RWPE2 (cell line): Measurements from ENCODE around the gene GTF3C2.

ENCODE experiments used
- ATAC-seq: fragments of 200-7000 bp; cut with Tn5 transposase; 3 replicates; pipeline ENCODE4 v1.9.1; 2021; ENCODE audit warnings: low read depth
- DNase-seq: peaks from one replicate; pipeline ENCODE4 v3.0.0-alpha.2; 2020; ENCODE audit warnings: low spot score
- H3K27ac ChIP-seq: fragments of 450-650 bp; 2 replicates; pipeline ENCODE4 v1.5.1; 2017; ENCODE audit warnings: mild to moderate bottlenecking; ENCODE audit not compliant: poor library complexity, severe bottlenecking
- H3K27me3 ChIP-seq: fragments of 250-450 bp; sonication (Bioruptor Pico); 2 replicates; pipeline ENCODE4 v1.5.1; 2021; ENCODE audit warnings: mild to moderate bottlenecking, moderate library complexity; ENCODE audit not compliant: insufficient read depth, poor library complexity, severe bottlenecking
- H3K36me3 ChIP-seq: fragments of 250-450 bp; sonication (Bioruptor Pico); 2 replicates; pipeline ENCODE4 v1.5.1; 2020; ENCODE audit warnings: low read depth, mild to moderate bottlenecking, moderate library complexity
- H3K4me1 ChIP-seq: fragments of 250-450 bp; sonication (Bioruptor Pico); 2 replicates; pipeline ENCODE4 v1.5.1; 2021; ENCODE audit warnings: mild to moderate bottlenecking, moderate library complexity; ENCODE audit not compliant: insufficient read depth, poor library complexity, severe bottlenecking
- H3K4me3 ChIP-seq: fragments of 250-450 bp; sonication (Bioruptor Pico); 2 replicates; pipeline ENCODE4 v1.5.1; 2021; ENCODE audit warnings: mild to moderate bottlenecking, moderate library complexity; ENCODE audit not compliant: severe bottlenecking
- H3K9me3 ChIP-seq: fragments of 250-450 bp; sonication (Bioruptor Pico); 2 replicates; pipeline ENCODE4 v1.5.1; 2021; ENCODE audit warnings: mild to moderate bottlenecking, moderate library complexity; ENCODE audit not compliant: severe bottlenecking
- CTCF ChIP-seq: fragments of 450-650 bp; IDR thresholded peaks from one replicate; pipeline ENCODE4 v1.5.1; 2017; ENCODE audit warnings: mild to moderate bottlenecking, moderate library complexity; ENCODE audit not compliant: poor library complexity, severe bottlenecking

GTF3C2 gene

DNA sequence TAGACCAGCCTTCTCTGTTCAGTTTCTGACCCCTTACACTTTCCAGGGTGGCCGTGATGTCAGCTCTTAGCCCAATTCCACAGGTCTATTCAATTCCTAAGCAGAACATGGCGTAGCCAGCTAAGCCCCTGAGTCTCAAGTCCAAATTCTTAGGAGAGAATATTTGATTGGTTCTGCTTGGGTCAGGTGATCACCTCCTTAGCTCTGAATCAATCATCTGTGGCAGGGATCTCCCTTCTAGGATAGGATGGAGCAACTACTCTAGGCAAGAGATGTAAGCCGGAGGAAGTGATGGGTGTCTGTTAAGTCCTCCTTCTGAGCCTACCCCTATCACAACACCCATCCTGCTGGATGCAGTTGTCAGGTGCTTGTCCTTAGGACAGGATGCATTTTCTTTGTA is 59.4 kb downstream of the GTF3C2 start:
- H3K4me1 ChIP-seq: peaks cover 12% of the 10 kb centered on the region
- H3K4me3 ChIP-seq: no peak overlapping the region
- no peak overlapping the region for H3K27ac ChIP-seq
- DNase-seq (no peak), ATAC-seq (no peak)
- H3K27me3 ChIP-seq: no peaks in the 10 kb centered on the region
- no peaks in the 10 kb centered on the region for H3K9me3 ChIP-seq
- no peak for TF ChIP-seq CTCF
- no peaks in the 10 kb centered on the region for H3K36me3 ChIP-seq

DNA sequence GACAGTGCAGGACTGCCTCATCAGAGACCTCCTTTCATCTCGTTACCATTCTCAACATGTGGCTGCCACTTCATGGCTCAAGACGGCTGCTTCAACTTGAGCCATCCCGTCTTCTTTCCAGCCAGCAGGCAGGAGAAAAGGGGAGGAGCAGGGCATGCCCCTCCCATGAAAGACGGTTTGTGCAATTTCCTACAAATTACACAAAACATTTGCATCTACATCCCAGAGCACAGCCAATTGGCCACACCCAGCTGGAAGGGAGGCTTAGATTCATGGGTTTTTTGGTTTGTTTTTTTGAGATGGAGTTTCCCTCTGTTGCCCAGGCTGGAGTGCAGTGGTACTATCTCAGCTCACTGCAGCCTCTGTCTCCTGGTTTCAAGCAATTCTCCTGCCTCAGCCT is 60.1 kb downstream of the GTF3C2 start:
- DNase-seq (no peak), ATAC-seq (no peak)
- Histone ChIP-seq H3K4me1 (peaks cover 12% of the 10 kb centered on the region), H3K36me3 (no peaks in the 10 kb centered on the region), H3K9me3 (no peaks in the 10 kb centered on the region), H3K27ac (no peak overlapping the region), H3K27me3 (no peaks in the 10 kb centered on the region), H3K4me3 (no peak overlapping the region)
- no peak for TF ChIP-seq CTCF

GRCh38 chr2:27294928-27295327 is 61.6 kb downstream of the GTF3C2 start:
- no peaks in the 10 kb centered on the region for H3K36me3 ChIP-seq
- peaks cover 12% of the 10 kb centered on the region for H3K4me1 ChIP-seq
- TF ChIP-seq CTCF: no peak
- no peak for DNase-seq
- H3K4me3 ChIP-seq: no peak overlapping the region
- ATAC-seq: no peak
- H3K27ac ChIP-seq: no peak overlapping the region
- no peaks in the 10 kb centered on the region for H3K9me3 ChIP-seq
- no peaks in the 10 kb centered on the region for H3K27me3 ChIP-seq

DNA sequence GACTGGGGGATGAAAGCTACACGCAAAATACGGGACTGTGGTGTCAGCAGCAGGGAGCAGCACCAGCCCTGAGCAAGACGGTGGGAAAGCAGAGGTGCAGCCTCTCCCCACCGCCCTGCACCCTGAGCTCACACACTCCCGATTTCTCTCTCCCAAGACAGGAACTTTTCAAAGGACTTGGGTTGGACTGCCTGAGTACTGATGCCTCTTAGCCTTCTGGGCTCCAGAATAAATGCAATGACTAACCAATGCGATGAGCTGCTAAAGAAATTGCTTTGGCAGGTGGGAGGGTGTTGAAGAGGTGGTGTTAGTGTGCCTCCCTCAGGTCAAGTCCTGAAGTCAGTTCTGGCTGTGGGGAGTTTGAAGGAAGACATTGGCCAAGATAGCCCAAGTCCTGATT is 64.7 kb downstream of the GTF3C2 start:
- Histone ChIP-seq H3K27ac (no peak overlapping the region), H3K27me3 (no peaks in the 10 kb centered on the region), H3K4me3 (no peak overlapping the region), H3K9me3 (no peaks in the 10 kb centered on the region), H3K4me1 (peaks cover 12% of the 10 kb centered on the region), H3K36me3 (no peaks in the 10 kb centered on the region)
- no peak for TF ChIP-seq CTCF
- ATAC-seq (no peak), DNase-seq (no peak)

GRCh38 chr2:27290549-27290948 is 66.0 kb downstream of the GTF3C2 start:
- Histone ChIP-seq H3K9me3 (no peaks in the 10 kb centered on the region), H3K27ac (no peak overlapping the region), H3K36me3 (no peaks in the 10 kb centered on the region), H3K4me1 (peaks cover 12% of the 10 kb centered on the region), H3K4me3 (no peak overlapping the region), H3K27me3 (no peaks in the 10 kb centered on the region)
- ATAC-seq (no peak), DNase-seq (no peak)
- TF ChIP-seq CTCF: no peak
